Retinal pigment epithelial cell (primary cell): ENCODE measurements around the gene TBCD.

Source experiments
- DNase-seq: peaks from one replicate; pipeline ENCODE4 v3.0.0-alpha.2; 2010; ENCODE audit warnings: low read depth
- H3K4me3 ChIP-seq: 2 replicates; pipeline ENCODE4 v1.5.1; 2011; ENCODE audit warnings: mild to moderate bottlenecking, low read length, control low read depth, moderate library complexity
- CTCF ChIP-seq: conservative IDR thresholded peaks from 2 replicates; pipeline ENCODE4 v1.5.1; 2011; ENCODE audit warnings: low read depth, low read length, control low read depth, inconsistent platforms

The TBCD gene

DNA sequence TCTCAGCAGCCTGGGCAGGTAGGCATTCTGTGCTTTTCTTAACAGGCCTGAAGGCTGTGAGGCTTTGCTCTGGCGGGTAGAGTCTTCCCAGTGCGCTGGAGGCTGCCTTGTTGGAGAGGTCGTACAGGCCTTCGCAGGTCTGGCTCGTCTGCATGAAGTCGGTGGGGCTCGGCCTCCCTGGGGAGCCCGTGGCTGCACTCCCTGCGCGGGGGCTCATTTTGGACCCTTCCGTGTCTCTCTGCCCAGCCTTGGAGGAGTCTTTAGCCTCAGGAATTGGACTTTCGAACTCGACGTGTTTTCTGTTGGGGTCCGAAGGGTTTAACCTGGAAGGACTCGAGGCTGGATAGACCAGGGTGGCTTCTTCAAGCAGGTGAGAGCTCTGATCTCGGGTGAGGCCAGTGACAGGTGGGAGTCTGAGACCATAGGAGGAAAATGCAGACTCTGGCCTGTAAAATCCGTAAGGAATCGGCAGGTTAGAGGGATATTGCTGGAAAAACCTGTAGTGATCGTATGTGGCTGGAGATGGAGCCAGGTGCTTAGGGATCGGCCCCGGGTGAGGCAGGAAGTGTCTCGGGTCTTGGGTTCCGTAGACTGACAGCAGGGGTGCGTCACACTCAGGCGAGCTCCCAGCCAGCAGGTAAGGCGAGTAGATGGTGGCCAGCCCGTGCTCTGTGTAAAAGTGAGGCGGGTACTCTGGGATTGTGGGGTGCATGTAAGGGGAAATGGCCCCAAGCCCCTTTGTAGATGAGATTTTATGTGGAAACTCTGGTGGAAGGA lies 79.4 kb downstream of the TBCD start:
- no peak overlapping the region for H3K4me3 ChIP-seq
- no peak for TF ChIP-seq CTCF

DNA sequence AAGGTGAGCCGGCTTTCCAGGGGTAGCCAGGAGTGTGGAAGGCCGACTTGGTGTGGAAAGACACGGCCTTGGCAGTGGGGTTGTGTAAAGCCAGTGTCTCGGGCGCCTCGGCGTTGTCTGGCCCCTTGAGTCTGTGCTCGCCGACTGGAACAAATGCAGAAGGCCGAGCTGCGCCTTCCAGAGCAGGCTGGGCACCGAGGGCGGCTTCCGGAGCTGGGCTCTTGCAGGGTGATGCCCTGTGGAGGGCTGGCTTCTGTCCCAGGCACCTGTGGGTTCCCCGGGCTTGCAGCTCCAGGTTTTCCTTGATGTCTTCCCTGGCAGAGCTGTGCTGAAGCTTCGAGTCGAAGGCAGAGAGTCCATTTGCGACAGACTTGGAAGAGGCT lies 79.9 kb downstream of the TBCD start:
- TF ChIP-seq CTCF = no peak
- no peak for DNase-seq
- H3K4me3 ChIP-seq = no peak overlapping the region

More for the DNA sequence above, 79.4 kb downstream of the TBCD start:
- DNase-seq = no peak

GRCh38 chr17:82832411-82832810 lies 80.5 kb downstream of the TBCD start:
- no peak for DNase-seq
- no peak for TF ChIP-seq CTCF
- no peak overlapping the region for H3K4me3 ChIP-seq

DNA sequence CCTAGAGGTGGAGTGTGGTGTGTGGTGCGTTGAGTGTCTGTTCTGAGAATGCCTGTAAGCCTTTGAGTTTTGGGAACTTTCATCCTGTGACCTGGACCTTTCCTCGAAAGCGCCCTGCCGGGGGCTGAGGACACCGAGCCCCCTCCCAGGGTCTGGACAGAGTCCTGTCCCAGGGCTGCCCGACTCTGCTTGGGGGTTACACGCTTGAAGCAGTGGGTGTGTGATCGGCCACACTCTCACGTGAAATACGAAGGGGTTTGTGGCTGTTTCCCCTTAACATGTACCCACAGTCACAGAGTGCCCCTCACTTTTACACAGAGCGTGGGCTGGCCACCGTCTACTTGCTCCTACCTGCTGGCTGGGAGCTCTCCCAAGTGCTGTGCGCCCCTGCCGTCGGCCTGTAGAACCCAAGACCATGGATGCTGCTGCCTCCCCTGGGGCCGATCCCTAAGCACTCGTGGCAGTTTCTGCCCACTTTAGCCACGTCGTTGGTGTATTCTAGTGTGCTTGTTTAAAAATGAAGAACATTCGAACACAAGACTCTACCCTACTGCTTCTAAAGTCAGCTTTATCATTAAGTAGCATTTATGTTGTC lies 81.1 kb downstream of the TBCD start:
- no peak for DNase-seq
- TF ChIP-seq CTCF = no peak
- H3K4me3 ChIP-seq = no peak overlapping the region

DNA sequence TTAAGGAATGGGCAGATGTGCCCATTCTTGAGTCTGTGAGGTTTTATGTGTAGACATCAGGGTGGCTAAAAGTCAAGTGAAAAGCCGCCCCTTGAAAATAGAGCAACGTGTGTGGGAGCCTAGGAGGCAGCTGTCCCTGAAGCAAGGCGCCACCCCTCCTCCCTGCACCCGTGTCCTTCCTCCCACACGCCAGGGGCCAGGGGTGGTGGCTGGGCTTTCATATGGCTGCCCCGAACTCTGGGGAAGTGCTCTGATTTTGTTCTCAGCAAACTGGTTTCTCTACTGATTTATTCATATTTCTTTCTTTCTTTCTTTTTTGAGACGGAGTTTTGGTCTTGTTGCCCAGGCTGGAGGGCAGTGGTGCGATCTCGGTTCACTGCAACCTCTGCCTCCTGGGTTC lies 83.3 kb downstream of the TBCD start:
- no peak for DNase-seq
- H3K4me3 ChIP-seq = no peak overlapping the region
- no peak for TF ChIP-seq CTCF

DNA sequence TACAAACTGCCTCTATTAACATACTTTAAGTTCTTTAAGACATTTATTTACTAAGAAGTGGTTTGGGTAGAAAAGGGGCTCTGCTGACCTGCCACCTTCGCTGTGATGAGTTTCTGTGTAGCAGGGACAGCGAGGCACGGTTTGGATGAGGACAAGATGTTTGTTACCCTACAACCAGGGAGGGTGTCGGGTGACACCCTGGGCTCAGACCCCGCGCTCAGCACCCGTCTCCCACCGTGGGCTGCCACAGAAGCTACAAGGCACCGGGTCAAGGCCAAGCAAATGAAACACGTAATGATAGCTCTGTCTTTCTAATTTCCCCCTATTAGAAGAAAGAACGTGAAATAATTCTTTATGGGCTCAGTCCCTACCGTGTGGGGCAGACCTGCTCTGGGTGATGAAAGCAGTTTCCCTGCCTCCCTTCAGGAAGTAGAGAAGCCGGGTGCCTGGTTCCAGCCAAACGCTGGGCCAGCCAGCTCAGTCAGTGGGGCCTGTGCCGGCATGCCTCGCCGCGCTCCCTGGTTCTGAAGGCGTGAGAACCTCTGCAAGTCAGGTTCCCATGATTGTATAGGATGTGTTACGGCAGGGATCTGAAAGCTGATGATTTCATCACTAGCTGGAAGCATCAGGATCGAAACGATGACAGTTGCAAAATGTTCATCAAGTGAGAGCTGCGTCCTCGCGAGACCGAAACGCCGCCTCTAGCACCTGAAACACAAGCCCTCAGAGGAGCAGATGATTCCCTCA lies 84.1 kb downstream of the TBCD start:
- H3K4me3 ChIP-seq = no peak overlapping the region
- no peak for TF ChIP-seq CTCF
- DNase-seq = no peak

GRCh38 chr17:82836823-82837357 lies 85.0 kb downstream of the TBCD start:
- TF ChIP-seq CTCF = peak; percentile 38
- no peak overlapping the region for H3K4me3 ChIP-seq
- DNase-seq = peak; percentile 25
